Measurements from ENCODE around the gene NYAP2. TPM values are rescaled to one million over a fixed set of nuclear protein-coding genes. Genes with fewer than 3 reads are reported as not detected.

NYAP2 gene
- total RNA-seq, 1 experiment from 2014 or later, result not detected

DNA sequence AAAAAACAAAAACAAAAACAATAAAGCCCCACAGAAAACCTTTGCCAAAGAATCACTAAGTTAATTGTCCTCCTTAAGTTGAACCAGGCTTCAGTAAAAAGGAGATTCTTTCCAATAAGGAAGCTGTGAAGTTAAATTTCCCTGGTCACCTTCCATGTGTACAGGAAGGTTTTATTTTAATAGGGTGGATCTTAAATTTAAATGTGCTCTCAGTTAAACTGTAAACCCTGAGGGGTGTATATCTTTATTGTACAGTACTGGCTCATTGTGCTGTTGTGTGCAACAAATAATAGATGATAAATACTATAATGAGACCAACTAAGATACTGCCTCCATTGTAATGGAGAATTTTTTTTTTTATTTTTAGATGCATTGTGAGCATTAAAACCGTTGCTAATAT lies 97.1 kb downstream of the NYAP2 start:
- no peak for DNase-seq
- H3K9me3 ChIP-seq, result no peaks in the 10 kb centered on the region
- no peaks in the 10 kb centered on the region; the same call in none of the 2 replicates for H3K27me3 ChIP-seq
- H3K36me3 ChIP-seq, result no peaks in the 10 kb centered on the region
- no peak overlapping the region for H3K4me3 ChIP-seq

DNA sequence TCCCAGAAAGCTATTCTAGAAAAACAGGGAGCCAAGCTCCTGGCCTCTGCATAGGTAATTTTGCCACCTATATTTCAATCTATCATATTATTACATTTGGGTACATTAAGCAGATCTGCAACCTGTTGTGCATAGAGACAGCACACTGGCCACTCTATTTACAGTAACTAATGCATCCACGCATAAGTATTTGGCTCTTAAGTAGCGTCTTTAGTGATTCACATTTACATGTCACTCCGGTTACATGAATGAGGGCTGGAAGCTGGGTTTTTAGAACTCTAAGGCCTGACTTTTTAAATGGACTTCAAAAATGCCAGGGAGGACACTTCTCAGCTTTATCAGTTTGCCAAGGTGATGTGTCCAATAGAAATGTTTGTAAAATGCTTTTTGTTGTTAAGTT lies 97.7 kb downstream of the NYAP2 start:
- no peak for DNase-seq
- H3K9me3 ChIP-seq, result no peaks in the 10 kb centered on the region
- H3K27me3 ChIP-seq, result no peaks in the 10 kb centered on the region; the same call in none of the 2 replicates
- H3K36me3 ChIP-seq, result no peaks in the 10 kb centered on the region
- H3K4me3 ChIP-seq, result no peak overlapping the region

DNA sequence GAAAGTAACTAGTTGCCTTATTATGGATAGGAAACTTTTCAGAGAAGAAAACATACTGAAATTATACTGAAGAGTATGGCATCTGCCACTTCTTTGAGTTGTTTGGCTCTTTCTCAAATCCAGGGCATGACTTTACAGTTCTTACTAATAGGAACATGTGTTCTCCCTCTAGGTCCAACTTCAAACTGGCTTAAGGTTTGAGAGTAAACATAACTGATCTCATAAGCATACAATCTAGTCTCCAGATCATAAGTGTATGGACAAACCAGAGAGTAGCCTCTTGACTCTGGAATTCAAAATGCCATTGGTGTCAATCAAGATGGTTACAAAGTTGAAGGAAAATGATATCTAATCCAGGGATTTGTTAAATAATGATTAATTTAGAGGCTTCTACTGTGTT lies 101.5 kb downstream of the NYAP2 start:
- H3K36me3 ChIP-seq, result no peaks in the 10 kb centered on the region
- H3K4me3 ChIP-seq, result no peak overlapping the region
- no peak for DNase-seq
- no peaks in the 10 kb centered on the region for H3K9me3 ChIP-seq
- H3K27me3 ChIP-seq, result no peaks in the 10 kb centered on the region; the same call in none of the 2 replicates

DNA sequence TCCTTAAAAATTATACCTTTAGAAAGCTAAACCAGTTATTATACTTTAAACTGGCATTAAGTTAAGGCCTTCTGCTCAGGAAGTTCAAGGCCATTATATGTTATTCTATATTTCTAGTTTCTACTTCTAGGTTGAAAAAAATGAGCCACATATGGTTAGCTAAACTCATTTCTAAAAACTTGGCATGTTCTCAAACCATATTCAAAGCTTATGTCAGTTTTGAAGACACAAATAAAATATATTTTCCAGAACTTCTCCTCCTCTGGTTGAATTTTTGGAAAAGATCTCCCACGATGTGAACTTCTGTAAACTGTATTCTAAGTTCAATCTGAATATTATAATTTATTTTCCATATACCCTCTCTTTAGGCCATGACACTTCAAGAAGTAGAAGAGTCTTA lies 103.5 kb downstream of the NYAP2 start:
- no peak overlapping the region for H3K4me3 ChIP-seq
- H3K9me3 ChIP-seq, result no peaks in the 10 kb centered on the region
- DNase-seq, result no peak
- no peaks in the 10 kb centered on the region for H3K36me3 ChIP-seq
- H3K27me3 ChIP-seq, result no peaks in the 10 kb centered on the region; the same call in 1 of the 2 replicates

DNA sequence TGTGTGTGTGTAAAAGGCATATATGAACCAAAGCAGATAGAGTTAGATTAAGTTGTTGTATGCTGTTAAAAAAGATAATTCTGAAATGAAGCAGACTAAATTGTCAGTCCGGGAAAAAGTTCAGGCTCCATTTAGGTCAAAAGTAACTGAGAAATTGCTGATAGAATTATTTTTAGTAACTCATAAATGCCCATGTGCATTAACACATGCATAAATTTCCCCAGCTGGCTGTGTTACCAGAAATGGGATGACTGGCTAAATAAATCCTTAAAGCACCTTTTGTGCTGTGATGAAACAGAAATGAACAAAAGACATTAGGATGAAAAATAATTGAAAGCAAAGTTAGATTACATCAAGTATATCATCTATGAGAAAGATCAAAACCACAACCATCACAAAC lies 111.3 kb downstream of the NYAP2 start:
- Histone ChIP-seq H3K9me3 (no peaks in the 10 kb centered on the region), H3K27me3 (no peaks in the 10 kb centered on the region), H3K4me3 (no peak overlapping the region), H3K36me3 (no peaks in the 10 kb centered on the region)
- no peak for DNase-seq

DNA sequence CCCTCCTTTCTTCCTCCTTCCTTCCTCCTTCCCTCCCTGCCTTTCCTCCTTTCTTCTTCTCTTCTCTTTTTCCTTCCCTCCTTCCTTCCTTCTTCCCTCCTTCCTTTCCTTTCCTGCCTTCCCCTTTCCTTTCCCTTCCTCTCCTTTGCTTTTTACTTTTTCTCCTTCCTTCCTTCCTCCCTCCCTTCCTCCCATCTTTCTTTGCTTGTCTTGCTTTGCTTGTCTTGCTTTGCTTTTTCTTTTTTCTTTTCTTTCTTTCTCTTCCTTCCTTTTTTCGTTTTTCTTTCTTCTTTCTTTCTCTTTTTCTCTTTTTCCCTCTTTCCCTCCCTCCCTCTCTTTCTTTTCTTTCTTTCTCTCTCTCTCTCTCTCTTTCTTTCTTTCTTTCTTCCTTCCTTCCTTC lies 113.0 kb downstream of the NYAP2 start:
- no peaks in the 10 kb centered on the region for H3K9me3 ChIP-seq
- no peak for DNase-seq
- H3K27me3 ChIP-seq, result no peaks in the 10 kb centered on the region
- H3K36me3 ChIP-seq, result no peaks in the 10 kb centered on the region
- no peak overlapping the region for H3K4me3 ChIP-seq

DNA sequence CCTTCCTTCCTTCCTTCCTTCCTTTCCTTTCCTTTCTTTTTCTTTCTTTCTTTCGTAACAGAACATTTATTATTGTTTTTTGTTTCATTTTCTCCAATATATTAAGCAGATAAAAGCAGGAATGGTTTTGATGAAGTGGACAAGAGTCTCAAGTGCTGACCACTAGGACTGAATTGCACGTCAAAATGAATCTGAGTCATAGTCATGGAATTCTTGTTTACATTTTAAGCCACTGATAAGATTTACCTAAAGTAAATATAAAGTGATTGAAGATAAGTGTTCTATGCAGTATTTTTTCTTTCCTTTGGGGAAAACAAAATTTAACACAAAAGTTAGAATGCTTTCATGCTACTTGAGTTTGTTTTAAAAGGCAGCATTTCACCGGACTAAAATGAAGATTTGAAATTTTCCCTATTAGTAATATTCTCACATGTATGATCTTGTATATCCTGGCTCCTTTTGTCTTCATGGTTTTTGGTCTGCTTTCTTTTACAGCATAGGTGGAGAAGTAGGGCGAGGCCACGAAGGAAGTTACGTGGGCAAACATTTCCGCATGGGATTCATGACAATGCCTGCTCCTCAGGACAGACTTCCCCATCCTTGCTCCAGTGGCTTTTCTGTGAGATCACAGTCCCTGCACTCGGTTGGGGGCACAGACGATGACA lies 113.5 kb downstream of the NYAP2 start:
- Histone ChIP-seq H3K9me3 (no peaks in the 10 kb centered on the region), H3K4me3 (no peak overlapping the region), H3K36me3 (no peaks in the 10 kb centered on the region), H3K27me3 (no peaks in the 10 kb centered on the region)
- no peak for DNase-seq

DNA sequence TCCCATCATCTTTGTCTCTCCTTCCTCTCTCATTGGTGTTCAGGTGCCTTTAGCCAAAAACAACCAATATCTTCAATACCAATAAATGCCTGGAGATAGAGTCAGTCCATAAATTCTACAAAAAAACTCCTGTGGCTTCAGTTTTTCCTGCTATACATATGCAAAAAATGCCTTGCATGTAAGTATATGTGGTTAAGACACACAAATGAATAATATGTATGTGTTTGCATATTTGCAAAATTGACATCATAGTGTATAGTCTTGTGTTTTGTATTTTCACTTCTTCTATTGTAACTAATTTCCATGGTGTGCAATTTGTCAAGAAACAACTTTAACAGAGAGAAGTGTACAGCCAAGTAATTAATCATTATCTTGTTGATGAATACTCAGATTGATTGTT lies 115.5 kb downstream of the NYAP2 start:
- DNase-seq, result no peak
- no peak overlapping the region for H3K4me3 ChIP-seq

DNA sequence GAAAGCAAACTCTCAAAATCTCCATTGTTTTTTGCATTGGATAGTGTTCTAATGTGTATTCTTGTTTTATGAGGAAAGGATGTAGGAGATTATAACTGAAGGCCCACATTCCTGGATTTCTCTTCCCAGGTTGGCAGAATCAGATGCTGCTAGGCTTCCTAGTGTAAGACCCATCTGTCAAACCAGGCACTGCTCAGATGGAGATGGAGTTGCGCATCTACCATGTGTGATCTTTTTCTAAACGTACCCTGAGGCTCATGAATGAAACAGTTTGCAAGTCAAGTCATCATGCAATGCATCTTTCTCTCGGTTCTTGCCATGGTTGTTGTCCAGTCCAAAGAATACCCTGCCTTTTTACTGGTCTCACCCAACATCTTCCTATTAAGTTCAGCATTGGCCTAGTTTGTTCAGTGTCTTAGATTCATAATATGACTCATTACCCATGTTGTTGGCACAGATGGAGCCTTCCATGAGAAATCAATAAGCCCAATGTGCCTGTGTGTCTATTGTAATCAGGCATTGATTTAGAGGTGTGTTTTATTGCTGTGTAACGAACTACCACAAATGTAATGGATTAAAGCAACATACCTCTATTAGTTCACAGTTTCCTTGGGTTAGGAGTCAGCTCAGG lies 127.4 kb downstream of the NYAP2 start:
- no peak for DNase-seq
- no peaks in the 10 kb centered on the region for H3K9me3 ChIP-seq
- no peak overlapping the region for H3K4me3 ChIP-seq
- no peaks in the 10 kb centered on the region for H3K27me3 ChIP-seq
- no peaks in the 10 kb centered on the region for H3K36me3 ChIP-seq

More for the DNA sequence above, 115.5 kb downstream of the NYAP2 start:
- Histone ChIP-seq H3K9me3 (no peaks in the 10 kb centered on the region), H3K36me3 (no peaks in the 10 kb centered on the region), H3K27me3 (no peaks in the 10 kb centered on the region)

DNA sequence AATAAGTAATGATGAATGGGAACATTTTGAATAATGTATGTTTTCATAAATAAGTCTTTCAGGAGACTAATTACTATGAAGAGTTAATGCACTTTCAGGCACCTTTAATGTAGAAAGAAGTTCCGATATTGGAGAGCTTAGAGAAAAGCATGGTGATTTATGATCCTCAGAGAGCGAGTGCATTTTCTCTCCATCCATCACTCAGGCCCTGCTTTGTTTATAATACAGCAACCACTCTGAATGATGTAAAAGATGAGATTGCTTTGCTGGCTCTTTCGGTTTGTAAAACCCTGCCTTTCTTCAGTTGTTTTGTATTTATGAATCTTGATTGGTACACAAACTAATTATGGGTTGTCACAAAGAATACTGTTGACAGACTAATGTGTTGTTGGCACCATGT lies 132.0 kb downstream of the NYAP2 start:
- no peaks in the 10 kb centered on the region for H3K27me3 ChIP-seq
- no peaks in the 10 kb centered on the region for H3K36me3 ChIP-seq
- DNase-seq, result no peak
- H3K9me3 ChIP-seq, result no peaks in the 10 kb centered on the region
- H3K4me3 ChIP-seq, result no peak overlapping the region

DNA sequence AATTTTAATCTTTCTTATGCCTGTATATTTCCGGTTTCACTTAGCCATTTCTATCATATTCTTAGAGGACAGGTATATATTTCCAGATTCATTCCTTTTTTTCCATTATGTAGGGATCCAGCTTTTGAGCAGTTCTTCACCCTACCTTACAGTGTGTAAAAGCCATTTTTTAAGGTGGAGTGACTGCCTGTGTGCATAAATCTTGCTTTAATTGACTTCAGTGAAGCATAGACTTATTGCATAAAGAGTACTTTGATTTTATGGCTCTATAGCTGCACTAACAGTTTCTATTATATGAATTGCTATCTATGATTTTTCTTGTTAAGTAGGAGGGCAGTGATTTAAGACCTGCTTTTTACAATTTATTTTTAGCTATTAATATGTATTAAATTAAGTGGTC lies 132.6 kb downstream of the NYAP2 start:
- Histone ChIP-seq H3K36me3 (no peaks in the 10 kb centered on the region), H3K4me3 (no peak overlapping the region), H3K27me3 (no peaks in the 10 kb centered on the region), H3K9me3 (no peaks in the 10 kb centered on the region)
- no peak for DNase-seq

DNA sequence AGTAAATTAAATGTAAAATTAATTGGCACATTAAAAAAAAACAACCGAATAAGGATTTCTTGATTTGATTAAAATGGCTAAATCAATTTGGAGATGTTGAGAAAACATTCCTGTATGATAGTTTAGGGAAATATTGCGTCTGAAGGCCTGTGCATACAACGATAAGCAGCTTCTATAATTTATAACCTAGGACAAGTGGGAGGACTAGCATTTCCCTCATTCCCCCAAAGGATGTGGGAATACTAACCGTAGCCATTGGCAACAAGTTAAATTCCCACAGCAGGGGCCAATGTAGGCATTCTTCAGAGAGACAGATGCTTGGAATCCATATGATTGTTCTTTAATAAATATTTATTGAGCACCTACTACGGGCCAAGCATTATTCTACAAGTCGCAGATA lies 134.5 kb downstream of the NYAP2 start:
- no peaks in the 10 kb centered on the region for H3K27me3 ChIP-seq
- DNase-seq, result no peak
- H3K4me3 ChIP-seq, result no peak overlapping the region
- H3K36me3 ChIP-seq, result no peaks in the 10 kb centered on the region
- no peaks in the 10 kb centered on the region for H3K9me3 ChIP-seq

DNA sequence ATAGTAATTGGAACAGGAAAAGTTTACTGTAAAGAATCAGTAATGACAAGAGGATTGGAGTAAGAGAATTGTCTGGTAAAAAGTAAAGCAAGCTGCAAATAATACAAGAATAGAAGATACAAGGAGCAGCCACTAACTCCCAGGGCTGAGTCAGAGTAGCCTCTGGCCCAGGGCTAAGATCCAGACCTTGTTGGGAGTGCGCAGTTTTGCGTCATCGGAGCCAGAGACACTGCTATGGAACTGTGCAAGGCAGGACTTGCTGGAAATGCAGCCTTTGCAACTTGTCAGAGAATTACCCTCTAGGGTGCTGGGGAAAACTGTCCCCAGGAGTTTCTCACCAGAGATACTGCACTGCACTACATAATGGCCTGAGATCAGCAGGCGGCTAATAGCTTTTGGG lies 135.2 kb downstream of the NYAP2 start:
- Histone ChIP-seq H3K27me3 (no peaks in the 10 kb centered on the region), H3K9me3 (no peaks in the 10 kb centered on the region), H3K4me3 (no peak overlapping the region), H3K36me3 (no peaks in the 10 kb centered on the region)
- no peak for DNase-seq

DNA sequence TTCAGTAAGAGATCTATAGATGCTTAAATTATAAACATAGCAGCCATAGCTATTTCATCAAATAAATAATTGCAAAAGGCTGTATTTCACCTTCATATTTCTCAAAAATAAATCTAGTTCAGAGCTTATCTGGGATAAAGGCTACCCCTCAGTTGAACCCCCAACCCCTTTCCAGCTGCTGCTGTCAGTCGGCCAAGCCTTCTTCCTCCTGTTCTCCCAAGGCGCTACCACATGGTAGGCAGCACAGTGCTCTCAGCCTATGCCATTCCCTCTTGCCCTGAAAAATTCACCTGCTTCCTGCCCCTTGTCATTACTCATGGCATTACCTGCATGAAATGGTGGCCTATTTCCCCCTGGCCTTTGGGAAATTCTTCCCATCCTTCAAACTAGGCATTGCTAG lies 136.5 kb downstream of the NYAP2 start:
- no peaks in the 10 kb centered on the region for H3K36me3 ChIP-seq
- H3K9me3 ChIP-seq, result no peaks in the 10 kb centered on the region
- H3K4me3 ChIP-seq, result no peak overlapping the region
- H3K27me3 ChIP-seq, result no peaks in the 10 kb centered on the region
- no peak for DNase-seq

DNA sequence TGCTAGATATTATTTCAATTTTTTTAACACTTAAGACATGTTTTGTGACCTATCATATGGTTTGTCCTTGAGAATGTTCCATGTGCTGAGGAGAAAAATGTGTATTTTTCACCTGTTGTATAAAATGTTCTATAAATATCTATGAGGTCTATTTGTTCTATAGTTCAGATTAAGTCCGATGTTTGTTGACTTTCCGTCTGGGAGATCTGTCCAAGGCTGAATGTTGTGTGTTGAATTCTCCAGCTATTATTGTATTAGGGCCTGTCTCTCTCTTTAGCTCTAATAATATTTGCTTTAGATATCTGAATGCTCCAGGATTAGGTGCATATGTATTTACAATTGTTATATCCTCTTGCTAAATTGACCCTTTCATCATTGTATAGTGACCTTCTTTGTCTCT lies 144.1 kb downstream of the NYAP2 start:
- Histone ChIP-seq H3K36me3 (no peaks in the 10 kb centered on the region), H3K4me3 (no peak overlapping the region), H3K27me3 (0 out of 2 replicates have a peak, but pooled peaks cover 5% of the 10 kb centered on the region), H3K9me3 (no peaks in the 10 kb centered on the region)
- no peak for DNase-seq

DNA sequence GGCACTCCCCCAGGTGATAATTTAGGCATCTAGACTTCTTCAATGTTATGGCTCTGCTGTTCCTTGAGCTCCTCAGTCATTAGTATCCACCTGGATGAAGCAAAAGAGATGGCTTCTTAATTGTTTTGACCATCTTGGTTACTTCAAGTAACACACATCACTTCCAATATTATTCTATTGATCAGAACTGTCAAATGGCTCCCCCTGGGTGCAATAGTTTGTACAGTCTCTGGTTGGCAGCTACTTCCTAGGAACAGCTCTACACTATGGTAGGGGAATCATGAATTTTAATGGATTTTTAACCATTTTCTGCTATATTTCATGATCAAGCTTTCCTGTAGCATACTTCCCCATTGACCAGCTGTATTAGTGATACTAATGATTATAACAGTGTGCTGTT lies 157.0 kb downstream of the NYAP2 start:
- no peak for DNase-seq
- Histone ChIP-seq H3K4me3 (no peak overlapping the region), H3K9me3 (no peaks in the 10 kb centered on the region), H3K27me3 (peaks cover 9% of the 10 kb centered on the region; the same call in 1 of the 2 replicates), H3K36me3 (no peaks in the 10 kb centered on the region)

DNA sequence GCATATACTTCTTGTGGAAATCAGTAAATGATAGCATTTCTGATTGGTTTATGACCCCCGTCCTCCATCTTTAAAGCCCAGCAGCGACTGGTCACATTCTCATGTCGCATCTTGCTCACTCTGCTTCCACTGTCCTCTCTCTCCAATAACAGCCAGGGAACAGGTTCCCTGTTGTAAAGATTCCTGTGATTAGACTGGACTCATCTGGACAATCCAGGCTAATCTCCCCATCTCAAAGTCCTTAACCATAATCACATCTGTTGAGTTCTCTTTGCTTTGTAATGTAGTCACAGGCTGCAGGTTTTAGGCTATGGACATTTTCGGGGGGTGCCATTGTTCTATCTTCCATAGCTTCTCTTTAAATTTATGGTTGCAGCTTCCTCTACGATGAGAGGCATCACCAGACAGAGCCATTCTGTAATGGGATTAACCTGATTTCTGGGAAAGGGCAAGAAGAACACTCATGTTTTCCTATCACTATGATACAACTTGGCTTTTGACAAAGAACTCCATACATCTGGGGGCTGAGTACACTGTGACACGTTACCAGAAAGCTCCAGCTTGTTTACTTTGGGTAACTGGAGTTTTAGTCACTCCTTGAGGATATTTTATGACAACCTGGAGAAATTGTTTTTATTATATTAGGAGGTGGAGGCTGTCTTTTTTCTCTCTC lies 159.0 kb downstream of the NYAP2 start:
- H3K27me3 ChIP-seq, result peaks cover 13% of the 10 kb centered on the region
- H3K36me3 ChIP-seq, result no peaks in the 10 kb centered on the region
- no peak overlapping the region for H3K4me3 ChIP-seq
- no peak for DNase-seq
- H3K9me3 ChIP-seq, result no peaks in the 10 kb centered on the region

DNA sequence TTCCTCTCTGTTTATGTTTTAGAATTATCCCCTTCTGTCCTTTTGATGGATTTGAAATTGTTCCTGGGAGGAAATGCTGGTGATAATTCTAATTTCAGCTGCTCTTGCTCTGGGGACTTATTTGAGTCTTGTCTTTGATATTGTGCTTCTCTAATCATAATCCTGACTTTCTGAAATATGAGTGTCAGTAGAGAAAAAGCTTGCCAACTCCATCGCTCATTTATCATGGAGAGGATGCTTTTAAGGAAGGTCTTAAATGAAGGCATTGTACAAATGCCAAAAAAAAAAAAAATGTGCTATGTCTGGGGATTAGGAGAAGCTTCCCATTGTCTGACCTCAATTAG lies 159.5 kb downstream of the NYAP2 start:
- DNase-seq, result no peak
- Histone ChIP-seq H3K27me3 (peaks cover 13% of the 10 kb centered on the region), H3K36me3 (no peaks in the 10 kb centered on the region), H3K9me3 (no peaks in the 10 kb centered on the region), H3K4me3 (no peak overlapping the region)
